Prostate gland (tissue), 2 donors: ENCODE measurements around the gene DIP2B. TPM values are rescaled to one million over a fixed set of nuclear protein-coding genes. Genes with fewer than 3 reads are reported as not detected.

Experiments
- DNase-seq: peaks from one replicate; pipeline ENCODE4 v3.0.0-alpha.2; 2019; ENCODE audit warnings: low spot score
- H3K27ac ChIP-seq, 2 donors: fragments of 200-600 bp; sonication (generic); 2 replicates each; pipeline ENCODE4 v1.5.1; 2017 to 2019
- H3K27me3 ChIP-seq: fragments of 200-600 bp; sonication (generic); replicated peaks from 2 replicates; pipeline ENCODE4 v1.5.1; 2019; ENCODE audit not compliant: insufficient read depth
- H3K36me3 ChIP-seq, 2 donors: fragments of 200-600 bp; sonication (generic); 1 replicate in 1 of 2; 2 replicates in 1 of 2; pipeline versions ENCODE4 v1.5.1 to v1.8.1; 2017 to 2019
- H3K4me1 ChIP-seq: fragments of 200-600 bp; sonication (generic); replicated peaks from 2 replicates; pipeline ENCODE4 v1.5.1; 2019
- H3K4me3 ChIP-seq, 2 donors: fragments of 200-600 bp; sonication (generic); 2 replicates each; pipeline ENCODE4 v1.5.1; 2017 to 2019
- H3K9me3 ChIP-seq: fragments of 200-600 bp; sonication (generic); 2 replicates; pipeline ENCODE4 v1.5.1; 2017
- POLR2A ChIP-seq: fragments of 450-650 bp; IDR thresholded peaks from one replicate; pipeline ENCODE4 v1.6.1; 2016; ENCODE audit warnings: antibody characterized with exemption, mild to moderate bottlenecking
- POLR2AphosphoS5 ChIP-seq: sonication (generic); formaldehyde crosslinking; IDR thresholded peaks from one replicate; pipeline ENCODE4 v1.6.1; 2017; ENCODE audit warnings: antibody characterized with exemption
- WGBS: methylation state at CpG from one replicate; pipeline ENCODE4 v1.1.5; 2018; 5-methylcytosine and 5-hydroxymethylcytosine counted together
- intact Hi-C: fragments of 100-400 bp; cut with DNase I; formaldehyde crosslinking; loops from one replicate; pipeline ENCODE4 v1.14.2; 2022
- total RNA-seq, 2 donors: library from RNA; depleted of rRNA; stranded (reverse); fragments of >200 nt; gene quantifications; one replicate each; pipeline ENCODE4 v1.1.0, GENCODE V29; 2016
- TF ChIP-seq, protein P1 (sequence below), 4 experiments: fragments of 200-600 bp in 2 of 4; fragments of 450-650 bp in 2 of 4; sonication (generic) in 2 of 4; IDR thresholded peaks; 1 replicate in 3 of 4; 2 replicates in 1 of 4; pipeline ENCODE4 v1.5.1; 2016 to 2019; ENCODE audit warnings: antibody characterized with exemption in 4 of 4, mild to moderate bottlenecking in 2 of 4, moderate library complexity in 2 of 4

Gene DIP2B
- total RNA-seq, 2 donors from 2014 or later, result 23.2 to 56.3 TPM

DNA sequence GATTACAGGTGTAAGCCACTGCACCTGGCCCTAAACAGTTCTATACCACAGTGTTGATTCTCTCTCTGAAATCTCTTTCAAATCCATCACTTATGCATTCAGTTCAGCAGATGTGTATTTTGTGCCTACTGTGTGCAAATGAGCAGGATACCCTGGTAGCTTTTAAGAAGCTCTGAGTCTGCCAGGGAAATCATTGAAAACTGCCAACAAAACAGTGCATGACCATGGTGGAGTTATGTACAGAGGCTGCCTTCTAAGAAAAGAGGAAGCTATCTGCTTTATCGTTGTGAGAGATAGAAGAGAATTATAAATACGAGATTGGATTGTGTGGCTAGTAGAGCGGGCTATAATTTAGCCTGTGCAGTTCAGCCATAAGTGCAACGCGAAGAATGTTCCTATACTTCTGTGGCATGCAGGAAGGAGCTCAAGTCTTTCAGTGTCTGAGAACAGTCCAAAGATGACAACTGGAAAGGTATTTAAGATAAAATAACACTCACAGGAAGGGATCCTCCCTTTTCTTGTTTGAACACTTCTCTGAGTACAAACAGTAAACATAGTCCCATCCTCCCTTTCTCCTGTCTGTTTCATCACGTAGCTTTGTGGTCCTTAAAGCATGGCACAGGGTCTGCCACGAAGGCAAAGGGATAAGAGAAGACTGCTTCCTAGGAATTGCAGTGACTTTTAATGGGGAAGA, 4.3 kb downstream of the DIP2B start:
- intact Hi-C loops, result loop anchor here (5.0 to 10.0 kb wide), 3 partner anchors 66 to 478 kb away; no protein-coding TSS in a partner anchor
- Histone ChIP-seq H3K27ac (no peak overlapping the region), H3K9me3 (no peaks in the 10 kb centered on the region), H3K27me3 (no peaks in the 10 kb centered on the region), H3K4me3 (no peak overlapping the region), H3K36me3 (no peaks in the 10 kb centered on the region), H3K4me1 (peaks cover 5% of the 10 kb centered on the region)
- WGBS, result 51% methylated on average over 7 of the region's 7 CpGs
- no peak for DNase-seq
- TF ChIP-seq POLR2AphosphoS5 (no peak), POLR2A (no peak)
- TF ChIP-seq, protein P1, sequence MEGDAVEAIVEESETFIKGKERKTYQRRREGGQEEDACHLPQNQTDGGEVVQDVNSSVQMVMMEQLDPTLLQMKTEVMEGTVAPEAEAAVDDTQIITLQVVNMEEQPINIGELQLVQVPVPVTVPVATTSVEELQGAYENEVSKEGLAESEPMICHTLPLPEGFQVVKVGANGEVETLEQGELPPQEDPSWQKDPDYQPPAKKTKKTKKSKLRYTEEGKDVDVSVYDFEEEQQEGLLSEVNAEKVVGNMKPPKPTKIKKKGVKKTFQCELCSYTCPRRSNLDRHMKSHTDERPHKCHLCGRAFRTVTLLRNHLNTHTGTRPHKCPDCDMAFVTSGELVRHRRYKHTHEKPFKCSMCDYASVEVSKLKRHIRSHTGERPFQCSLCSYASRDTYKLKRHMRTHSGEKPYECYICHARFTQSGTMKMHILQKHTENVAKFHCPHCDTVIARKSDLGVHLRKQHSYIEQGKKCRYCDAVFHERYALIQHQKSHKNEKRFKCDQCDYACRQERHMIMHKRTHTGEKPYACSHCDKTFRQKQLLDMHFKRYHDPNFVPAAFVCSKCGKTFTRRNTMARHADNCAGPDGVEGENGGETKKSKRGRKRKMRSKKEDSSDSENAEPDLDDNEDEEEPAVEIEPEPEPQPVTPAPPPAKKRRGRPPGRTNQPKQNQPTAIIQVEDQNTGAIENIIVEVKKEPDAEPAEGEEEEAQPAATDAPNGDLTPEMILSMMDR (IDR thresholded peaks at IDR 0.05), result no peak

DNA sequence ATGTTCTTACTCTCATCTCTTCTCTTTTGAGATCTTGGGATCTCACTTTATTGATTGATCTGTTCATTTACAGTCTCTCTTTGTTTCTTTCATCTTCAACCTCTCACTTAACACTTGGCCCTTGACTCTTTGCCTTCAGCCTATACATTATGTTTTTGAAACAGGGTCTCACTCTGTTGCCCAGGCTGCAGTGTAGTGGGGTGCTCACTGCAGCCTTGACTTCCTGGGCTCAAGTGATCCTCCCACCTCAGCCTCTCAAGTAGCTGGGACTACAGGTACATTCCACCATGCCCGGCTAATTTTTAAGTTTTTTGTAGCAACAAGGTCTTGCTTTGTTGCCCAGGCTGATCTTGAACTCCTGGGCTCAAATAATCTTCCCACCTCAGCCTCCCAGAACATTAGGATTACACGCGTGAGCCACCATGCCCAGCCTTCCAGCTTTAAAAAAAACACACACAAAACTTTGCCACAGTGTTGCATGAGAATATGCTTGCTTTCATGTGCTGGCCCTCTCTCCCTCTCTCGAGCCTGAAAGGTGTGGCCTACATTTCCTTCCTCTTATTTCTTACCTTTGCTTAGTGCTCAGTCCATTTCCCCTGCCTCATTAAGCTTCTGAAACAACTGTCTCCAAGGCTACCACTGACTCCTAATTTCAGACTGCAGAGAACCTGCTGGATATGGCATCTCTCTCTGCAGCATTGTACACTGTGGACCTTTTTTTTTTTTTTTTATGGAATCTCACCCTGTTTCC, 9.9 kb downstream of the DIP2B start:
- 81% methylated on average over 4 of the region's 4 CpGs for WGBS
- intact Hi-C loops, result no loop called here
- no peak overlapping the region for H3K4me3 ChIP-seq
- TF ChIP-seq POLR2A (no peak), POLR2AphosphoS5 (no peak)
- TF ChIP-seq, protein P1 (IDR thresholded peaks at IDR 0.05), result no peak
- no peaks in the 10 kb centered on the region for H3K4me1 ChIP-seq
- H3K27ac ChIP-seq, result no peak overlapping the region
- H3K9me3 ChIP-seq, result no peaks in the 10 kb centered on the region
- H3K36me3 ChIP-seq, result no peaks in the 10 kb centered on the region
- no peaks in the 10 kb centered on the region for H3K27me3 ChIP-seq
- DNase-seq, result no peak

DNA sequence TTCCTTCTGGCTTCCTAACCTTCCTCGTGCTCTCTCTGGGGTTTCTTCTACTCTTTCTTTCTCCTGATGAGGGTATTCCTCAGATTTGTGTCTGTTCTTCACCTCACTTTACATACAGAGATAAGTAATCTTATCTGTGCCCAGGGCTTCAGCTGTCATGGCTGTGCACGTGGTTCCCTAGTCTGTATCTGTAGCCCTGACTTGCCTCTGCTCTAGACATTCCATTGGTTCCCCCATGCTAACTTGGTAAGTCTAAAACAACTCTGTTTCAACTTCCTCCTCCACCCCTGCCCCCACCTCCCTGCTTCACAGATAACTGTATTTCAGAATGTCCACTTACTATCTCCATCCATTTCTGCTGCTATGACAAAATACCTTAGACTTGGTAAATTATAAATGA, 10.8 kb downstream of the DIP2B start:
- WGBS, result 86% methylated on average over 2 of the region's 2 CpGs
- DNase-seq, result no peak
- Histone ChIP-seq H3K36me3 (no peaks in the 10 kb centered on the region), H3K4me1 (no peaks in the 10 kb centered on the region), H3K27me3 (no peaks in the 10 kb centered on the region), H3K9me3 (no peaks in the 10 kb centered on the region), H3K27ac (no peak overlapping the region), H3K4me3 (no peak overlapping the region)
- intact Hi-C loops, result no loop called here
- no peak for TF ChIP-seq POLR2A

DNA sequence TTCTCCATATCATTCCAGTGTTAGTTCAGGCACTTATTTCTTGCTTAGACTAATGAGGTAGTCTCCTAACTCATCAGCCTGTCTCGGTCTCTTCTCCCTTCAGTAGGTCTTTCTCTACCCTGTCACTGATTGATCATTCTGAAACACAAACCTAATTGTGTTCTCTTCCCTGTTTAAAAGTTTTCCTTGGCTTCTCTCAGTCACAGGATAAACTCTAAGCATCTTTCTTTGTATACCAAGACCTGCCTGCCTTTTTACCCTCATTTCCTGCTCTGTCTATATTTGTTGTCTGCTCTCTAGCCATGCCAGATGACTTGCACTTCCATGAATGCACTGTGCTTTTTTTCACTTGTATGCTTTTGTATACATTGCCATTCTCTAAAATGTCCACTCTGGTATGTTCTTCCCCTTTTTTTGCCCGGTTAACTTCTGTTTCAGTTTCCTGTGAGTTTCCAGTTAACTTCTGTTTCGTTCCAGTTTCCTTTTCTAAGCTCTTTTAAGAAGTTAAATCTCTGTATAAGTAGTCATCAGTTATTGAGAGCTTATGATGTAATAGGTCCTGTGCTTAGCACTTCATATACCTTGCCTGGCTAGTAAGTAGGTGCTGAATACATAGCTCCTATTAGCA, 12.8 kb downstream of the DIP2B start:
- H3K9me3 ChIP-seq, result no peaks in the 10 kb centered on the region
- no peaks in the 10 kb centered on the region for H3K27me3 ChIP-seq
- no peaks in the 10 kb centered on the region for H3K36me3 ChIP-seq
- TF ChIP-seq POLR2AphosphoS5, result no peak
- TF ChIP-seq, protein P1 (IDR thresholded peaks at IDR 0.05), result no peak
- no peak for TF ChIP-seq POLR2A
- DNase-seq, result no peak
- H3K4me3 ChIP-seq, result no peak overlapping the region
- intact Hi-C loops, result no loop called here
- 42% methylated on average over 3 of the region's 3 CpGs for WGBS
- H3K27ac ChIP-seq, result no peak overlapping the region
- no peaks in the 10 kb centered on the region for H3K4me1 ChIP-seq

DNA sequence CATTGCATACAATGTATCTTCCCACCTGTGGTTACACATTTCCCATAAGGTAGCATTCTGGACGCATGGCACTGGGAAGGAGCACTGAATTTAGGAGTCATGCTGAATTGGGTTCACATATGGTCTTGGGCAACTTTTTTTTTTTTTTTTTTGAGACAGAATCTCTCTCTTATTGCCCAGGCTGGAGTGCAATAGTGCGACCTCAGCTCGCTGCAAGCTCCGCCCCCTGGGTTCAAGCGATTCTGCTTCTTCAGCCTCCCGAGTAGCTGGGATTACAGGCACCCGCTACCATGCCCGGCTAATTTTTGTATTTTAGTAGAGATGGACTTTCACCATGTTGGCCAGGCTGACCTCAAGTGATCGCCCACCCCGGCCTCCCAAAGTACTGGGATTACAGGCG, 13.3 kb downstream of the DIP2B start:
- no peaks in the 10 kb centered on the region for H3K36me3 ChIP-seq
- TF ChIP-seq, protein P1 (IDR thresholded peaks at IDR 0.05), result no peak
- no peak for TF ChIP-seq POLR2A
- no peak for TF ChIP-seq POLR2AphosphoS5
- H3K4me1 ChIP-seq, result no peaks in the 10 kb centered on the region
- H3K27me3 ChIP-seq, result no peaks in the 10 kb centered on the region
- intact Hi-C loops, result no loop called here
- no peak overlapping the region for H3K4me3 ChIP-seq
- no peak for DNase-seq
- no peak overlapping the region for H3K27ac ChIP-seq
- WGBS, result 95% methylated on average over 11 of the region's 11 CpGs
- no peaks in the 10 kb centered on the region for H3K9me3 ChIP-seq
